GM23248 (cell line): ENCODE measurements around the gene IQCF5.

Source experiments
- EZH2 ChIP-seq: fragments of 200-600 bp; sonication (generic); IDR thresholded peaks from 2 replicates; pipeline ENCODE4 v1.6.1; 2018; ENCODE audit warnings: antibody characterized with exemption, mild to moderate bottlenecking; ENCODE audit not compliant: insufficient read depth, poor library complexity, severe bottlenecking
- EZH2phosphoT487 ChIP-seq: fragments of 200-600 bp; sonication (generic); IDR thresholded peaks from 2 replicates; pipeline ENCODE4 v1.6.1; 2018; ENCODE audit warnings: antibody characterized with exemption, moderate library complexity, mild to moderate bottlenecking, low read depth; ENCODE audit not compliant: insufficient read depth

GRCh38 chr3:51869304-51869703 lies 6.1 kb downstream of the IQCF5 start:
- no peak for TF ChIP-seq EZH2phosphoT487
- TF ChIP-seq EZH2 = no peak
